ENCODE measurements around the gene WWOX.

- TF ChIP-seq POLR2A (IDR thresholded peaks at IDR 0.05; ENCODE audit: low read length) (no peak), GATA1 (IDR thresholded peaks at IDR 0.05; ENCODE audit: low read depth, low read length) (no peak)
Measured at GRCh38 chr16:78648517-78648916, 549.1 kb downstream of the WWOX start.
